SK-N-SH (cell line): Measurements from ENCODE around the gene PCGF2.

Experiments used
- FOXJ3 ChIP-seq: sonication (generic); formaldehyde crosslinking; IDR thresholded peaks from 2 replicates; pipeline ENCODE4 v1.5.1; 2020; ENCODE audit warnings: mild to moderate bottlenecking, missing genetic modification reagents
- PBX3 ChIP-seq: IDR thresholded peaks from 2 replicates; pipeline ENCODE4; 2012
- POLR2AphosphoS5 ChIP-seq: IDR thresholded peaks from 2 replicates; pipeline ENCODE4 v1.6.1; 2012; ENCODE audit warnings: low read depth, low read length
- RAD21 ChIP-seq: IDR thresholded peaks from 2 replicates; pipeline ENCODE4 v1.6.1; 2012; ENCODE audit warnings: mild to moderate bottlenecking, low read length
- RFX5 ChIP-seq: IDR thresholded peaks from 2 replicates; pipeline ENCODE4 v1.6.1; 2012; ENCODE audit warnings: mild to moderate bottlenecking, improper control_type of control experiment, low read length
- SIN3A ChIP-seq: IDR thresholded peaks from 2 replicates; pipeline ENCODE4 v1.6.1; 2012; ENCODE audit warnings: low read depth, mild to moderate bottlenecking, low read length, moderate library complexity, borderline replicate concordance
- SMC3 ChIP-seq: IDR thresholded peaks from 2 replicates; pipeline ENCODE4 v1.6.1; 2012; ENCODE audit warnings: low read depth, low read length, improper control_type of control experiment
- TAF1 ChIP-seq: IDR thresholded peaks from 2 replicates; pipeline ENCODE4 v1.6.1; 2012; ENCODE audit warnings: low read depth, mild to moderate bottlenecking, low read length, moderate library complexity, borderline replicate concordance
- TEAD4 ChIP-seq: IDR thresholded peaks from 2 replicates; pipeline ENCODE4 v1.4.0; 2012; ENCODE audit warnings: mild to moderate bottlenecking, borderline replicate concordance; ENCODE audit not compliant: insufficient read depth
- USF2 ChIP-seq: fragments of 150-350 bp; IDR thresholded peaks from 2 replicates; pipeline ENCODE4 v1.6.1; 2017; ENCODE audit warnings: antibody characterized with exemption, low read length, low read depth, borderline replicate concordance
- TF ChIP-seq, protein P1 (sequence below): fragments of 200-600 bp; sonication (generic); IDR thresholded peaks from 2 replicates; pipeline ENCODE4 v1.6.1; 2017; ENCODE audit warnings: antibody characterized with exemption, mild to moderate bottlenecking, moderate library complexity

DNA sequence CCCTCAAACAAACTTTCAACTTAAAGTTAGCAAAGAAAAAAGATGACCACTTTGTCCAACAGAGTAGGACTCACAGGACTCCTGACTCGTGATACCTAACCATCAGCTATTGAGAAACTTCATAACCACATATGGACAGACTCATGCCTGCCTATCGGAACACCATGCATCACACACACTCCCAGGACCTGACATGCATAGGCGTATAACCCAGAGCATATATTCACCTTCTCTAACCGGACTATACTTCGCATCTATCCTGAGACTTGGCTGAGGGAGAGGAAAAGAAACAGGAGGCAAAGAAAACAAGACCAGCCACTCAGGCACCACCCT, 49.0 kb upstream of the PCGF2 start:
- TF ChIP-seq RAD21 (no peak), POLR2AphosphoS5 (no peak), USF2 (no peak), SMC3 (no peak), TEAD4 (no peak), RFX5 (no peak), TAF1 (no peak), FOXJ3 (CRISPR knock-in tag) (no peak), PBX3 (no peak), SIN3A (no peak)
- TF ChIP-seq, protein P1, sequence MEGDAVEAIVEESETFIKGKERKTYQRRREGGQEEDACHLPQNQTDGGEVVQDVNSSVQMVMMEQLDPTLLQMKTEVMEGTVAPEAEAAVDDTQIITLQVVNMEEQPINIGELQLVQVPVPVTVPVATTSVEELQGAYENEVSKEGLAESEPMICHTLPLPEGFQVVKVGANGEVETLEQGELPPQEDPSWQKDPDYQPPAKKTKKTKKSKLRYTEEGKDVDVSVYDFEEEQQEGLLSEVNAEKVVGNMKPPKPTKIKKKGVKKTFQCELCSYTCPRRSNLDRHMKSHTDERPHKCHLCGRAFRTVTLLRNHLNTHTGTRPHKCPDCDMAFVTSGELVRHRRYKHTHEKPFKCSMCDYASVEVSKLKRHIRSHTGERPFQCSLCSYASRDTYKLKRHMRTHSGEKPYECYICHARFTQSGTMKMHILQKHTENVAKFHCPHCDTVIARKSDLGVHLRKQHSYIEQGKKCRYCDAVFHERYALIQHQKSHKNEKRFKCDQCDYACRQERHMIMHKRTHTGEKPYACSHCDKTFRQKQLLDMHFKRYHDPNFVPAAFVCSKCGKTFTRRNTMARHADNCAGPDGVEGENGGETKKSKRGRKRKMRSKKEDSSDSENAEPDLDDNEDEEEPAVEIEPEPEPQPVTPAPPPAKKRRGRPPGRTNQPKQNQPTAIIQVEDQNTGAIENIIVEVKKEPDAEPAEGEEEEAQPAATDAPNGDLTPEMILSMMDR = no peak
